Right atrium auricular region (tissue), 2 donors: ENCODE results near the gene ATPAF1. TPM values are rescaled to one million over a fixed set of nuclear protein-coding genes. Genes with fewer than 3 reads are reported as not detected.

Experiments used
- DNase-seq: peaks from one replicate; pipeline ENCODE4 v3.0.0-alpha.2; 2019; ENCODE audit warnings: low spot score
- H3K27ac ChIP-seq, 2 donors: fragments of 200-600 bp; sonication (generic); 1 replicate in 1 of 2; 2 replicates in 1 of 2; pipeline ENCODE4 v1.5.1; 2016 to 2019
- H3K27me3 ChIP-seq, 2 donors: fragments of 200-600 bp; sonication (generic); one replicate each; pipeline versions ENCODE4 v1.5.1 to v1.6.0; 2017 to 2019
- H3K36me3 ChIP-seq: fragments of 200-600 bp; sonication (generic); one replicate; pipeline ENCODE4 v1.5.1; 2016
- H3K4me1 ChIP-seq, 2 donors: fragments of 200-600 bp; sonication (generic); one replicate each; pipeline versions ENCODE4 v1.5.1 to v1.6.0; 2017 to 2019
- H3K4me3 ChIP-seq, 2 donors: fragments of 200-600 bp; sonication (generic); 1 replicate in 1 of 2; 2 replicates in 1 of 2; pipeline ENCODE4 v1.5.1; 2017 to 2019; ENCODE audit warnings: mild to moderate bottlenecking in 1 of 2, moderate library complexity in 1 of 2
- H3K9me3 ChIP-seq, 2 donors: fragments of 200-600 bp; sonication (generic); one replicate each; pipeline ENCODE4 v1.5.1; 2019
- total RNA-seq, 2 donors: library from RNA; depleted of rRNA; stranded (reverse); fragments of >200 nt; gene quantifications; one replicate each; pipeline ENCODE4 v1.1.0, GENCODE V29; 2016
- TF ChIP-seq, protein P1 (sequence below), 2 donors: fragments of 200-600 bp; sonication (generic); IDR thresholded peaks; one replicate each; pipeline ENCODE4 v1.5.1; 2019; ENCODE audit warnings: antibody characterized with exemption in 2 of 2

The ATPAF1 gene
- total RNA-seq, 2 donors from 2014 or later = 113 to 201 TPM

DNA sequence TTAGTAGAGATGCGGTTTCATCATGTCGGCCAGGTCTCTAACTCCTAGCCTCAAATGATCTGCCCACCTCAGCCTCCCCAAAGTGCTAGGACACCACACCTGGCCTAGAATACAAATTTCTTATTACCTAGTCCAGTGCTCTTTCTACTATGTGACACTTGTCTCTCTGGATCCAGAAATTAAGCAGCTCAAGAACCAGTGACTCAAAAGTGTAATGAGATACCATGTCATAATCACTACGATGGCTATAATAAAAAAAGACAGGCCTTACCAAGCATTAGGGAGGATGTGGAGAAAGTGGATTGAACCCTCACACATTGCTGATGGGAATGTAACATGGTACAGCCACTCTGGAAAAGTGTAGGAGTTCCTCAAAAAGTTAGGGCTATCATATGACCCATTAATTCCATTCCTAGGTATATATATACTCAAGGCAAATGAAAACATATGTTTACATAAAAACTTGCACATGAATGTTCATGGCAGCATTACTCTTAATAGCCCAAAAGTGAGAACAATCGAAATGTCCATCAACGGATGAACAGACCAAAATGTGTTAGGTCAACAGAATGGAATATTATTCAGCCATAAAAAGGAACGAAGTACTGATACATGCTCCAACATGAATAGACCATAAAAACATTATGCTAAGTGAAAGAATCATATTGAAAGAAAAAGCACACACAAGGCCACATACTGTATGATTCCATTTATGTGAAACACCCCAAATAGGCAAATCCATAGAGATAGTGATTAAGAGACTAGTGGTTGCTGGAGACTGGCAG, 11.8 kb upstream of the ATPAF1 start:
- TF ChIP-seq, protein P1, sequence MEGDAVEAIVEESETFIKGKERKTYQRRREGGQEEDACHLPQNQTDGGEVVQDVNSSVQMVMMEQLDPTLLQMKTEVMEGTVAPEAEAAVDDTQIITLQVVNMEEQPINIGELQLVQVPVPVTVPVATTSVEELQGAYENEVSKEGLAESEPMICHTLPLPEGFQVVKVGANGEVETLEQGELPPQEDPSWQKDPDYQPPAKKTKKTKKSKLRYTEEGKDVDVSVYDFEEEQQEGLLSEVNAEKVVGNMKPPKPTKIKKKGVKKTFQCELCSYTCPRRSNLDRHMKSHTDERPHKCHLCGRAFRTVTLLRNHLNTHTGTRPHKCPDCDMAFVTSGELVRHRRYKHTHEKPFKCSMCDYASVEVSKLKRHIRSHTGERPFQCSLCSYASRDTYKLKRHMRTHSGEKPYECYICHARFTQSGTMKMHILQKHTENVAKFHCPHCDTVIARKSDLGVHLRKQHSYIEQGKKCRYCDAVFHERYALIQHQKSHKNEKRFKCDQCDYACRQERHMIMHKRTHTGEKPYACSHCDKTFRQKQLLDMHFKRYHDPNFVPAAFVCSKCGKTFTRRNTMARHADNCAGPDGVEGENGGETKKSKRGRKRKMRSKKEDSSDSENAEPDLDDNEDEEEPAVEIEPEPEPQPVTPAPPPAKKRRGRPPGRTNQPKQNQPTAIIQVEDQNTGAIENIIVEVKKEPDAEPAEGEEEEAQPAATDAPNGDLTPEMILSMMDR (IDR thresholded peaks at IDR 0.05) = no peak
- no peaks in the 10 kb centered on the region for H3K27me3 ChIP-seq
- H3K9me3 ChIP-seq = no peaks in the 10 kb centered on the region
- no peaks in the 10 kb centered on the region for H3K4me1 ChIP-seq
- H3K4me3 ChIP-seq = no peak overlapping the region
- H3K36me3 ChIP-seq = peaks cover 74% of the 10 kb centered on the region
- H3K27ac ChIP-seq = no peak overlapping the region
- DNase-seq = no peak

DNA sequence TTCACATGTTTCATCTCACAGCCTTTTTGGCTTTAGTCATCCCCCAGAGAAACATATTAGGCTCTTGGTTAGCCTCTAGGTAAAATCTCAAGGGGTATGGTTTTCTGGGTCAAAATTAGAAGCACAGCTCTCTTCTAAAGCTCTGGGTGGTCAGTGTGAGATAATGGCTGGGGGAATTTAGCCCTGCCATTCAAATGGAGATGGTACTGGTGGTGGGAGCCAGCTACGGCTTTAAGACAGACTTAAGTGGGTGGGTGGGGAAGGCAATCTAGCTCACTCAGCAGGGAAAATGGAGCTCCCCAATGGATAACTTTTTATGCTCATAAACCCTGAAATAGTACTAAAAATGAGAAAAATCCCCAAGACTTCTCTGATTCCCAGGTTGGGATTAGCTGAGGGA, 9.2 kb upstream of the ATPAF1 start:
- no peak for DNase-seq
- Histone ChIP-seq H3K27me3 (no peaks in the 10 kb centered on the region), H3K9me3 (no peaks in the 10 kb centered on the region), H3K36me3 (peaks cover 48% of the 10 kb centered on the region), H3K27ac (no peak overlapping the region), H3K4me3 (no peak overlapping the region), H3K4me1 (no peaks in the 10 kb centered on the region)
- TF ChIP-seq, protein P1 (IDR thresholded peaks at IDR 0.05) = no peak

DNA sequence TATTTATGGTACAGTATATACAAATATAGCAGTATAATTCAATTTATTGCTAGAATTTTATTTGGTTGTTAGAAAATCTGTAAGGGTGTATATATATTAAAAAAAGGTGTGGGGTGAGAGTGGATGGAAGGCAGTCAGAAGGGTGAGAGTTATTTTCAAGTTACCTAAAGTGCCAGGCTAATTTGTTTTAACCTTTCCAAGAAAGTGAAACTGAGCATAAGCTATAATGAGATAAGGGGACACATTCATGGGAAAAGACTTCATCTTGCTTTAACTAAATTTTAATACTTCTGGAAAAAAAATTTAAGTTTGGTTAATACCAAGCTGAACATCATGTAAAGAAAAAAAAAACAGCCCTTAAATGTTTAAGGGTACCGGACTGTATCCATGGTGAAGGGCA, 8.4 kb upstream of the ATPAF1 start:
- no peak for DNase-seq
- H3K9me3 ChIP-seq = no peaks in the 10 kb centered on the region
- peaks cover 40% of the 10 kb centered on the region for H3K36me3 ChIP-seq
- H3K27ac ChIP-seq = no peak overlapping the region
- no peak overlapping the region for H3K4me3 ChIP-seq
- TF ChIP-seq, protein P1 (IDR thresholded peaks at IDR 0.05) = no peak
- no peaks in the 10 kb centered on the region for H3K4me1 ChIP-seq
- no peaks in the 10 kb centered on the region for H3K27me3 ChIP-seq

DNA sequence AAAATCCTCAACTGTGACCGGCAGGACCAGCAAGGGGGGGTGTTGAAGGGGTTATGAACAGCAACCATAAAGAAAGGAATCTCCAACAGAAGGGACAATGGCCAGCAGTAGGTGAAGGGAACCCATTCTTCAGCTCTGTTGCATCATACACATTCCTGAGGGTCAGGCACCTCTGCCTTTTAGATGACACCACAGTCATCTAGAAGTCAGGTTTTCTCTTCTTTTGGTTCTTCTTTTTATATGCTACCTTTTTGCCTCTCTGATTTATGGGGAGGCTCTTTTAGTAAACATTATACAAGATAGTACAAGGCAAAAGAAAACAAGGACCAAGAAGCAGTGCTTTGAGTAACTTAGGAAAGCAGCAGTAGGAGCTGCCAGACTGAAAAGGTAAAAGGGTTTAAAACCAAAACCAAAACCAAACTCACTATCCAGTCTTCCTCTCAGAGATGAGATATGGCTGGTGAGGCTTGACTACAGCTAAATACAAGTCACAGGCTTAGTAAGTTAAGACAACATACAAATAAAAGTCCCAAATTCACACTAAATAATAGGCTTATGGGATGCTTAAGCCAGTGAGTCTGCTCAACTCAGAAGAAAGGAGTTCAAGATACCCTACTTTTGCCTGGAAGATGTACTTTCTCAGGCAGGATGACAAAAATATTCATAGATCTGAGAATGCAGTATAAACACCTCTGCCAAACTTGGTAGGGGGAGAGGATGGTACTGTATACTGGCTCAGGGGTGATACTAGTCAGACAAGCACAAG, 7.6 kb upstream of the ATPAF1 start:
- TF ChIP-seq, protein P1 (IDR thresholded peaks at IDR 0.05) = no peak
- DNase-seq = no peak
- Histone ChIP-seq H3K36me3 (peaks cover 32% of the 10 kb centered on the region), H3K4me1 (no peaks in the 10 kb centered on the region), H3K27me3 (no peaks in the 10 kb centered on the region), H3K4me3 (no peak overlapping the region), H3K27ac (no peak overlapping the region), H3K9me3 (no peaks in the 10 kb centered on the region)

DNA sequence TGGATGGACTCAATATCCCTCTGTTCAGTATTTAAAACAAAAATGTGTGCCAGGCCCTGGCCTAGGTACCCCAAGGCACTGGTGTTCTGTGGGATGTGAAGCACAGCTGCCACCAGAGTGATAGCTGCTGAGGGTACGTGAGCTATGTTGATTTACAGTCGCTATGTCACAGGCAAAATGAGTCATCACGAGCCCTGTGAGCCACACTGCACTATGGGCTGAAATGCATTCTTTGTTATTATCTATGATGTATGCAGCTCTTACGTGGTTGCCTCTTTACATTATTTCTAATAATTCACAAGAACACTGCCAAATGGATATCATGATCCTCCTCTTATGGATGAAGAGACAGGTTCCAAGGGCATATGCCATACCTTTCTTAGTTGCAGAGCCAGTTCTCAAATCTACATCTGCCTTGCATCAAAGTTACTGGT, 5.6 kb upstream of the ATPAF1 start:
- TF ChIP-seq, protein P1 (IDR thresholded peaks at IDR 0.05) = no peak
- Histone ChIP-seq H3K4me1 (no peaks in the 10 kb centered on the region), H3K36me3 (peaks cover 18% of the 10 kb centered on the region), H3K4me3 (no peak overlapping the region), H3K27me3 (no peaks in the 10 kb centered on the region), H3K27ac (no peak overlapping the region), H3K9me3 (no peaks in the 10 kb centered on the region)
- DNase-seq = no peak
